Inflammatory macrophage treated with lipopolysaccharide for 1 hour (primary cell): ENCODE data around the gene TREML4.
"Not testable (repeated sequence)": the region's sequence is repeated elsewhere in the genome, so short reads cannot be mapped to it uniquely, and the experiment has no call there.

Experiments
- DNase-seq, 2 donors: peaks; one replicate each; pipeline ENCODE4 v3.0.0-alpha.2; 2020 to 2022

Gene TREML4

GRCh38 chr6:41208439-41209106, 19.6 kb upstream of the TREML4 start:
- no peak for DNase-seq

GRCh38 chr6:41209547-41210320, 18.4 kb upstream of the TREML4 start:
- DNase-seq: no peak

GRCh38 chr6:41214559-41215238, 13.4 kb upstream of the TREML4 start:
- no peak for DNase-seq

GRCh38 chr6:41215777-41216176, 12.4 kb upstream of the TREML4 start:
- no peak for DNase-seq

GRCh38 chr6:41216616-41217015, 11.5 kb upstream of the TREML4 start:
- no peak for DNase-seq

- DNase-seq: no peak
These were observed 6.1 kb upstream of the TREML4 start for GRCh38 chr6:41222045-41222444.

- no peak for DNase-seq
These were observed 5.6 kb upstream of the TREML4 start for GRCh38 chr6:41222513-41222912.

- DNase-seq: no peak
These were observed 3.3 kb upstream of the TREML4 start for GRCh38 chr6:41224800-41225199.

GRCh38 chr6:41226752-41227151, 1.4 kb upstream of the TREML4 start:
- no peak for DNase-seq

- peak; percentile 83 to 94 for DNase-seq
These were observed 467 bp downstream of the TREML4 start for GRCh38 chr6:41228616-41229015.

- DNase-seq: no peak
These were observed 1.6 kb downstream of the TREML4 start for GRCh38 chr6:41229721-41230120.

GRCh38 chr6:41231246-41231645, 3.1 kb downstream of the TREML4 start:
- DNase-seq: no peak

- no peak for DNase-seq
These were observed 4.5 kb downstream of the TREML4 start for GRCh38 chr6:41232667-41233066.

- DNase-seq: no peak
These were observed 8.1 kb downstream of the TREML4 start for GRCh38 chr6:41236276-41236675.

- DNase-seq: no peak
These were observed 9.0 kb downstream of the TREML4 start for GRCh38 chr6:41237128-41237527.

GRCh38 chr6:41239467-41240159, 11.5 kb downstream of the TREML4 start:
- no peak for DNase-seq

- DNase-seq: not testable (repeated sequence)
These were observed 18.4 kb downstream of the TREML4 start for GRCh38 chr6:41246529-41246928.

- no peak for DNase-seq
These were observed 19.2 kb downstream of the TREML4 start for GRCh38 chr6:41247288-41247865.

- DNase-seq: no peak
These were observed 19.9 kb downstream of the TREML4 start for GRCh38 chr6:41247882-41248705.

GRCh38 chr6:41252401-41253169, 24.4 kb downstream of the TREML4 start:
- peak; percentile 52 to 76 for DNase-seq

- DNase-seq: no peak
These were observed 27.0 kb downstream of the TREML4 start for GRCh38 chr6:41255110-41255509.
